ENCODE data around the gene MGME1. TPM values are rescaled to one million over a fixed set of nuclear protein-coding genes. Genes with fewer than 3 reads are reported as not detected.

MGME1 gene
- total and polyA plus RNA-seq, 2 of the 13 experiments (the other 11 are each of a cell fraction or from before 2014, with no cell fraction given) = 36.7 to 66.6 TPM

- TF ChIP-seq ZNF280D (CRISPR knock-in tag; IDR thresholded peaks at IDR 0.05) (no peak), CBFB (CRISPR knock-in tag; IDR thresholded peaks at IDR 0.05) (0 out of 2 replicates have a peak, but pooled peaks have one; percentile 23), ZNF564 (CRISPR knock-in tag; IDR thresholded peaks at IDR 0.05) (no peak), ZNF512B (CRISPR knock-in tag; IDR thresholded peaks at IDR 0.05; ENCODE audit: borderline replicate concordance) (no peak), ZNF280B (CRISPR knock-in tag; IDR thresholded peaks at IDR 0.05; ENCODE audit: borderline replicate concordance) (no peak), DBP (CRISPR knock-in tag; IDR thresholded peaks at IDR 0.05; ENCODE audit: not compliant biosample characterization) (no peak), ADNP (CRISPR knock-in tag; IDR thresholded peaks at IDR 0.05) (no peak), ASH2L (IDR thresholded peaks at IDR 0.05; ENCODE audit: insufficient read length, low read depth, low read length) (peak; percentile 14), ZNF18 (CRISPR knock-in tag; IDR thresholded peaks at IDR 0.05; ENCODE audit: insufficient replicate concordance) (no peak), STAG1 (CRISPR knock-in tag; IDR thresholded peaks at IDR 0.05) (no peak), ZBTB8A (CRISPR knock-in tag; IDR thresholded peaks at IDR 0.05; ENCODE audit: borderline replicate concordance, low read depth) (no peak), CREBL2 (CRISPR knock-in tag; IDR thresholded peaks at IDR 0.05; ENCODE audit: borderline replicate concordance) (no peak), GLI4 (CRISPR knock-in tag; IDR thresholded peaks at IDR 0.05; ENCODE audit: borderline replicate concordance) (no peak), CHD4 (IDR thresholded peaks at IDR 0.05; ENCODE audit: borderline replicate concordance, low read length) (no peak), HMG20A (CRISPR knock-in tag; IDR thresholded peaks at IDR 0.05; ENCODE audit: borderline replicate concordance) (no peak), ZMYM4 (CRISPR knock-in tag; IDR thresholded peaks at IDR 0.05) (no peak), REPIN1 (CRISPR knock-in tag; IDR thresholded peaks at IDR 0.05; ENCODE audit: borderline replicate concordance, low read depth) (no peak), SP140L (CRISPR knock-in tag; IDR thresholded peaks at IDR 0.05; ENCODE audit: borderline replicate concordance) (no peak), IKZF4 (CRISPR knock-in tag; IDR thresholded peaks at IDR 0.05; ENCODE audit: borderline replicate concordance, low read depth, not compliant biosample characterization) (no peak)
Measured at GRCh38 chr20:17964073-17964472, 4.7 kb upstream of the MGME1 start (continued).

All from HepG2 (cell line).